ENCODE data around the gene DOK6.

The DOK6 gene

DNA sequence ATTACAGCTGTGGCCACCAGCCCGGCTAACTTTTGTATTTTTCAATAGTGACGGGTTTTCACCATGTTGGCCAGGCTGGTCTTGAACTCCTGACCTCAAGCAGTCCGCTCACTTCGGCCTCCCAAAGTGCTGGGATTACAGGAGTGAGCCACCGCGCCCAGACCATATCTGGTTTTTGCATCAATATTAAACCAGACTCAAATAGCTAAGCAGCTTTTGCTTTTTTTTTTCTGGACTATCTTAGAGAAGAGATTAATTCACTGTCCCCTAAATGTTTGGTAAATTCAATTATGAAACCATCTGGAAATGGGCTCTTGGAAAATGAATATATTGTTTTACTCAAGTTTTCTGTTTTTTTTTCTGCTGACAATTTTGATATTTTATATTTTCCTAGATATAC is 183.7 kb downstream of the DOK6 start:
- no peak for DNase-seq (ENCODE audit: low spot score in 2 of 2)
- Histone ChIP-seq H3K4me3 (no peak overlapping the region), H3K4me1 (no peaks in the 10 kb centered on the region), H3K27me3 (ENCODE audit: low read depth) (no peaks in the 10 kb centered on the region), H3K9me3 (no peaks in the 10 kb centered on the region), H3K36me3 (replicated peaks) (no peaks in the 10 kb centered on the region)
- in situ Hi-C loops (cut with MboI; ENCODE audit: low sequenced_read_pairs): no loop called here

- Histone ChIP-seq H3K4me1 (no peaks in the 10 kb centered on the region), H3K36me3 (replicated peaks) (no peaks in the 10 kb centered on the region), H3K9me3 (no peaks in the 10 kb centered on the region), H3K27me3 (ENCODE audit: low read depth) (no peaks in the 10 kb centered on the region), H3K4me3 (no peak overlapping the region)
- no peak for DNase-seq (ENCODE audit: low spot score in 2 of 2)
- in situ Hi-C loops (cut with MboI; ENCODE audit: low sequenced_read_pairs): no loop called here
Observed at GRCh38 chr18:69585696-69586095, 185.0 kb downstream of the DOK6 start.

DNA sequence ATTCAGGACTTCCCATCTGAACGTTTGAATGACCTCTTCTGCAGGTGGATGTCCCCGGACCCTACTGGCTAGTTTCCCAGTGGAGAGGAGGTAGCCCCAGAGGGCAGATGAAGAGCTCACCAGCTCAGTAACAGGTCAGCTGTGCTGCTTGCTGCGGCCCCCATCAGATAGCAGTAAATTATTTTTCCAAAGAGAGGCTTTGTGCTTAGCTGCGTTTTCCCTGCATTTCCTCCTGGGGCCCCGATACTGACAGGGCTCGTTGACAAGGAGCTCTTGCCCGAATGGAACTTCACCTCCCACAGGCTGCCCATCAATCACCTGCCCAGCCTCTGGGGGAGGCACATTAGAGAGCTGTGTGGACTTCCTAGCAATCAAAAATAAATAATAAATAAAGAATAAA is 185.8 kb downstream of the DOK6 start:
- no peak overlapping the region for H3K4me3 ChIP-seq
- no peaks in the 10 kb centered on the region for H3K9me3 ChIP-seq
- no peak for DNase-seq (ENCODE audit: low spot score in 2 of 2)
- no peaks in the 10 kb centered on the region for H3K36me3 ChIP-seq (replicated peaks)
- no peaks in the 10 kb centered on the region; the same call in 1 of the 2 replicates for H3K4me1 ChIP-seq
- H3K27me3 ChIP-seq (ENCODE audit: low read depth): no peaks in the 10 kb centered on the region
- in situ Hi-C loops (cut with MboI; ENCODE audit: low sequenced_read_pairs): no loop called here

- in situ Hi-C loops (cut with MboI; ENCODE audit: low sequenced_read_pairs): no loop called here
- H3K36me3 ChIP-seq (replicated peaks): no peaks in the 10 kb centered on the region
- DNase-seq (ENCODE audit: low spot score in 2 of 2): peak in 1 of 2 experiments; percentile 3
- H3K9me3 ChIP-seq: no peaks in the 10 kb centered on the region
- H3K4me3 ChIP-seq: no peak overlapping the region
- no peaks in the 10 kb centered on the region for H3K27me3 ChIP-seq (ENCODE audit: low read depth)
- no peaks in the 10 kb centered on the region; the same call in 1 of the 2 replicates for H3K4me1 ChIP-seq
Observed at GRCh38 chr18:69588301-69588700, 187.6 kb downstream of the DOK6 start.

- Histone ChIP-seq H3K27me3 (ENCODE audit: low read depth) (no peaks in the 10 kb centered on the region), H3K36me3 (replicated peaks) (no peaks in the 10 kb centered on the region), H3K4me1 (no peaks in the 10 kb centered on the region; the same call in 1 of the 2 replicates), H3K4me3 (no peak overlapping the region), H3K9me3 (no peaks in the 10 kb centered on the region)
- in situ Hi-C loops (cut with MboI; ENCODE audit: low sequenced_read_pairs): no loop called here
- DNase-seq (ENCODE audit: low spot score in 2 of 2): no peak
Observed at GRCh38 chr18:69590150-69590549, 189.5 kb downstream of the DOK6 start.

DNA sequence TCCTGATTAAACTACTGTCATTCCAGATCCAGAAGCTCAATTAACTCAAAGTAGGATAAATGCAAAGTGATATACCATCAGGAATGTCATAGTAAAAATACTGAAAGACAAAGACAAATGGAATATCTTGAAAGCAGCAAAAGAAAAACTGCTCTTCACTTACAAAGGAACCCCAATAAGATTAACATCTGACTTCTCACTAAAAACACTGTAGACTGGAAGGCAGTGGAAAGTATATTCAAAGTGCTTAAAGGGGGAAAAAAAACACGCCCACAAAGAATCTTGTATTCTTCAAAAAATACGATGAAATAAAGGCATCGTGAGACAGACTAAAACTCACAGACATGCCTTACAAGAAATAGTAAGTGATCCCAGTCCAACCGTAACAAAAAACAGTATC is 195.7 kb downstream of the DOK6 start:
- Histone ChIP-seq H3K4me3 (no peak overlapping the region), H3K9me3 (no peaks in the 10 kb centered on the region; the same call in 1 of the 2 replicates), H3K4me1 (no peaks in the 10 kb centered on the region; the same call in 1 of the 2 replicates), H3K36me3 (replicated peaks) (no peaks in the 10 kb centered on the region), H3K27me3 (ENCODE audit: low read depth) (no peaks in the 10 kb centered on the region)
- in situ Hi-C loops (cut with MboI; ENCODE audit: low sequenced_read_pairs): no loop called here
- no peak for DNase-seq (ENCODE audit: low spot score in 2 of 2)

GRCh38 chr18:69597561-69597960 is 196.9 kb downstream of the DOK6 start:
- no peaks in the 10 kb centered on the region; the same call in 1 of the 2 replicates for H3K9me3 ChIP-seq
- H3K27me3 ChIP-seq (ENCODE audit: low read depth): no peaks in the 10 kb centered on the region
- DNase-seq (ENCODE audit: low spot score in 2 of 2): no peak
- no peaks in the 10 kb centered on the region for H3K4me1 ChIP-seq
- in situ Hi-C loops (cut with MboI; ENCODE audit: low sequenced_read_pairs): no loop called here
- no peaks in the 10 kb centered on the region for H3K36me3 ChIP-seq (replicated peaks)
- H3K4me3 ChIP-seq: no peak overlapping the region

- no peaks in the 10 kb centered on the region; the same call in 1 of the 2 replicates for H3K9me3 ChIP-seq
- H3K4me1 ChIP-seq: no peaks in the 10 kb centered on the region
- H3K4me3 ChIP-seq: no peak overlapping the region
- no peaks in the 10 kb centered on the region for H3K27me3 ChIP-seq (ENCODE audit: low read depth)
- H3K36me3 ChIP-seq (replicated peaks): no peaks in the 10 kb centered on the region
- no peak for DNase-seq (ENCODE audit: low spot score in 2 of 2)
- in situ Hi-C loops (cut with MboI; ENCODE audit: low sequenced_read_pairs): no loop called here
Observed at GRCh38 chr18:69599377-69599776, 198.7 kb downstream of the DOK6 start.

GRCh38 chr18:69612242-69612641 is 211.6 kb downstream of the DOK6 start:
- H3K36me3 ChIP-seq (replicated peaks): no peaks in the 10 kb centered on the region

GRCh38 chr18:69616114-69616513 is 215.4 kb downstream of the DOK6 start:
- in situ Hi-C loops (cut with MboI; ENCODE audit: low sequenced_read_pairs): no loop called here
- no peaks in the 10 kb centered on the region for H3K4me1 ChIP-seq
- H3K36me3 ChIP-seq (replicated peaks): no peaks in the 10 kb centered on the region
- no peaks in the 10 kb centered on the region for H3K27me3 ChIP-seq (ENCODE audit: low read depth)
- H3K9me3 ChIP-seq: no peaks in the 10 kb centered on the region
- no peak overlapping the region for H3K4me3 ChIP-seq
- no peak for DNase-seq (ENCODE audit: low spot score in 2 of 2)

More at GRCh38 chr18:69612242-69612641, 211.6 kb downstream of the DOK6 start:
- no peak for DNase-seq (ENCODE audit: low spot score in 2 of 2)
- H3K4me1 ChIP-seq: no peaks in the 10 kb centered on the region
- no peaks in the 10 kb centered on the region for H3K27me3 ChIP-seq (ENCODE audit: low read depth)
- no peak overlapping the region for H3K4me3 ChIP-seq
- in situ Hi-C loops (cut with MboI; ENCODE audit: low sequenced_read_pairs): no loop called here
- no peaks in the 10 kb centered on the region for H3K9me3 ChIP-seq

- H3K27me3 ChIP-seq (ENCODE audit: low read depth): no peaks in the 10 kb centered on the region
- H3K9me3 ChIP-seq: no peaks in the 10 kb centered on the region
- no peaks in the 10 kb centered on the region for H3K4me1 ChIP-seq
- no peak overlapping the region for H3K4me3 ChIP-seq
- H3K36me3 ChIP-seq (replicated peaks): no peaks in the 10 kb centered on the region
- in situ Hi-C loops (cut with MboI; ENCODE audit: low sequenced_read_pairs): no loop called here
- DNase-seq (ENCODE audit: low spot score in 2 of 2): no peak
Observed at GRCh38 chr18:69617408-69617807, 216.7 kb downstream of the DOK6 start.

- in situ Hi-C loops (cut with MboI; ENCODE audit: low sequenced_read_pairs): no loop called here
Observed at GRCh38 chr18:69617888-69618287, 217.2 kb downstream of the DOK6 start.

GRCh38 chr18:69622184-69622583 is 221.5 kb downstream of the DOK6 start:
- Histone ChIP-seq H3K27me3 (ENCODE audit: low read depth) (no peaks in the 10 kb centered on the region), H3K4me1 (no peaks in the 10 kb centered on the region), H3K4me3 (no peak overlapping the region), H3K9me3 (no peaks in the 10 kb centered on the region), H3K36me3 (replicated peaks) (no peaks in the 10 kb centered on the region)
- no peak for DNase-seq (ENCODE audit: low spot score in 2 of 2)
- in situ Hi-C loops (cut with MboI; ENCODE audit: low sequenced_read_pairs): no loop called here

More at GRCh38 chr18:69617888-69618287, 217.2 kb downstream of the DOK6 start:
- no peaks in the 10 kb centered on the region for H3K36me3 ChIP-seq (replicated peaks)
- no peaks in the 10 kb centered on the region for H3K9me3 ChIP-seq
- no peak overlapping the region for H3K4me3 ChIP-seq
- no peaks in the 10 kb centered on the region for H3K27me3 ChIP-seq (ENCODE audit: low read depth)
- no peaks in the 10 kb centered on the region for H3K4me1 ChIP-seq
- DNase-seq (ENCODE audit: low spot score in 2 of 2): no peak

GRCh38 chr18:69622961-69623360 is 222.3 kb downstream of the DOK6 start:
- no peak for DNase-seq (ENCODE audit: low spot score in 2 of 2)
- no peak overlapping the region for H3K4me3 ChIP-seq
- no peaks in the 10 kb centered on the region for H3K9me3 ChIP-seq
- no peaks in the 10 kb centered on the region for H3K4me1 ChIP-seq
- H3K36me3 ChIP-seq (replicated peaks): no peaks in the 10 kb centered on the region
- in situ Hi-C loops (cut with MboI; ENCODE audit: low sequenced_read_pairs): no loop called here
- no peaks in the 10 kb centered on the region for H3K27me3 ChIP-seq (ENCODE audit: low read depth)

- H3K27me3 ChIP-seq (ENCODE audit: low read depth): no peaks in the 10 kb centered on the region
- DNase-seq (ENCODE audit: low spot score in 2 of 2): no peak
- no peaks in the 10 kb centered on the region for H3K9me3 ChIP-seq
- in situ Hi-C loops (cut with MboI; ENCODE audit: low sequenced_read_pairs): loop anchor here (25.0 kb wide), 2 partner anchors 461 to 836 kb away; no protein-coding TSS in a partner anchor
- H3K4me1 ChIP-seq: no peaks in the 10 kb centered on the region
- no peaks in the 10 kb centered on the region for H3K36me3 ChIP-seq (replicated peaks)
- H3K4me3 ChIP-seq: no peak overlapping the region
Observed at GRCh38 chr18:69626171-69626570, 225.5 kb downstream of the DOK6 start.
